Activated T-helper 17 cell treated with anti-CD3 and anti-CD28 coated beads, Interleukin-2, amount 50 U/mL, for 72 hours (primary cell): ENCODE data around the gene CNNM4. TPM values are rescaled to one million over a fixed set of nuclear protein-coding genes. Genes with fewer than 3 reads are reported as not detected.
A peak's percentile ranks its signal among the peaks of the same experiment; 100 is the strongest.

Experiments used
- ATAC-seq: fragments of 150-1000 bp; cut with Tn5 transposase; replicated peaks from 2 replicates; pipeline ENCODE4 v1.10.0; 2021; ENCODE audit warnings: mild to moderate bottlenecking, moderate library complexity
- H3K27ac Mint-ChIP-seq: one replicate; pipeline ENCODE4 v1.8.0; 2022; ENCODE audit warnings: mixed read lengths
- H3K27me3 Mint-ChIP-seq: one replicate; pipeline ENCODE4 v1.8.0; 2022; ENCODE audit warnings: mixed read lengths
- H3K36me3 Mint-ChIP-seq: one replicate; pipeline ENCODE4 v1.8.0; 2022; ENCODE audit warnings: low read depth, mild to moderate bottlenecking, mixed read lengths
- H3K4me1 Mint-ChIP-seq: one replicate; pipeline ENCODE4 v1.8.0; 2022; ENCODE audit warnings: mixed read lengths
- H3K4me3 Mint-ChIP-seq: one replicate; pipeline ENCODE4 v1.8.0; 2022; ENCODE audit warnings: mild to moderate bottlenecking, mixed read lengths
- H3K9me3 Mint-ChIP-seq: one replicate; pipeline ENCODE4 v1.8.0; 2022; ENCODE audit warnings: mixed read lengths
- total RNA-seq, 2 donors: library from RNA; stranded (reverse); gene quantifications; one replicate each; pipeline ENCODE4 v1.2.3, GENCODE V29; 2022

The CNNM4 gene
- total RNA-seq, 2 donors from 2014 or later, result 7.5 to 8.7 TPM

DNA sequence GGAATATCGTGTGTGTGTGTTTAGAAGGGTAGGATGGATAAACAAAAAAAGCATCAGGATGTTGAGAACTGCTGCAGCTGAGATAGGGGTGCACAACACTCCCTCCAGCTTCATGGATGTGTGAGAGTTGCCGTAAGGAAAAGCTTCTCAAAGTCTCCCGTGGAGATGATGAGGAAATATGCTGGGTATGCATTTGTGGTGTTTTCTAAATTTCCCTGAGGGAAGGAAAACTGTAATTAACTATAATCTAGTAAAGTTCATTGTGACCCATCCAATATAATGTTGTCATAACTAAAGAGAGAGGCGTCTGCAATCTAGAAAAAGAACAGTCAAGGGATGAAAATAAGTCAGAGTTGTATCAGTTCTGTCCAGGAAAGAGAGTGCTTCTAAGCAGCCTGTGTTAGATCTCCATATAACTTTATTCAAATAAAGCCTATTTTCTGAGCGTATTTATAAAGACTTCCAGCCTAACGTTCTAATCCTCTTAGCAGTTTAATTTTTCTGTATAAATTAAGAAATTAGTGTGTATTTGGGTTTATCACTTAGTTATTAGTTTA lies 13.6 kb upstream of the CNNM4 start:
- H3K4me1 Mint-ChIP-seq, result no peaks in the 10 kb centered on the region
- no peaks in the 10 kb centered on the region for H3K9me3 Mint-ChIP-seq
- H3K27ac Mint-ChIP-seq, result no peak overlapping the region
- H3K4me3 Mint-ChIP-seq, result no peak overlapping the region
- no peaks in the 10 kb centered on the region for H3K36me3 Mint-ChIP-seq
- H3K27me3 Mint-ChIP-seq, result no peaks in the 10 kb centered on the region
- ATAC-seq, result no peak

GRCh38 chr2:96751800-96752199 lies 8.9 kb upstream of the CNNM4 start:
- ATAC-seq, result no peak
- Mint-ChIP-seq H3K36me3 (no peaks in the 10 kb centered on the region), H3K4me3 (no peak overlapping the region), H3K27me3 (no peaks in the 10 kb centered on the region), H3K27ac (no peak overlapping the region), H3K4me1 (no peaks in the 10 kb centered on the region), H3K9me3 (no peaks in the 10 kb centered on the region)

DNA sequence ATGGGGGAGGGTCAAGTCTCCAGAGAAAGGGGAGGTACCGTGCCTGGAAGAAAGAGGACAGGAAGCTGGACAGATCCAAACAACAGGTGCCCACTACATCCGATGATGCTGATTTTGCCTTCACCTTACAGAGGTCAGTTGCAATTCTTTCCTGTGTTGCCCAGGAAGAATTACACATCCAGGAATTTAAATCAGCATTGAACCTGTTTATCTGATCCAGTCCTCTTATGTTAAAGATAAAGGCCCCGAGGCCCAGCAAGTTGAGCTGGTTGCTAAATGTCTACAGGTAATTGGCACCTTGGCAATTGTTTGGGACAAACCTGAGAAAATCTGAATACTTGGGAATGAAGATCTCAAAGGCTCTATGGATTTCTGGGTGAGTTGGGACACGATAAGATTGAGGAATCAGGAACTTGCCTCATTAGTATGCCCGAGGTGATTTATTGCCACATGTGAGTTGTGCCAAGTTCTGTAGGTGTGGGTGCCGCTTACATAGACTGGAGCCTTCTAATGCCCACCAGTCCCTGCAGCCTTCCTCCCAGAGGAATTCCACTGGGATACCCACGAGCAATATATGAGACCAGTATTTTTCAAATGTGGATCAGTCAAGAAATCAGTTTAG lies 6.9 kb upstream of the CNNM4 start:
- Mint-ChIP-seq H3K4me3 (no peak overlapping the region), H3K36me3 (no peaks in the 10 kb centered on the region), H3K4me1 (no peaks in the 10 kb centered on the region), H3K9me3 (no peaks in the 10 kb centered on the region), H3K27me3 (no peaks in the 10 kb centered on the region), H3K27ac (no peak overlapping the region)
- no peak for ATAC-seq

DNA sequence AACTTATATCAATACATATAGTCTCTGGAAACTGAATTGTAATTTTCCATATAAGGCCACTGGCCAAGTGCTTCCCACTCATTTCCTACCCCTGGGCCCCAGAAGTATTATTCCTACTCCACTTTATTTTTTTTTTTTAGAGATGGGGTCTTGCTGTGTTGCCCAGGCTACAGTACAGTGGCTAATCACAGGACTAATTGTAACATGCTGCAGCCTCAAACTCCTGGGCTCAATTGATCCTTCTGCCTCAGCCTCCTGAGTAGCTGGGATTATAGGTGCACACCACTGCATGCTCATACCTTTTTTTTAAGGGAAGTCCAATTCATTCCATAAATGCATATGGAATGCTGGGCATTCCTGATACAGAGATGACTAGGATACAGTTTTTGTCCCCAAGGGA lies 6.4 kb upstream of the CNNM4 start:
- no peaks in the 10 kb centered on the region for H3K9me3 Mint-ChIP-seq
- no peak overlapping the region for H3K4me3 Mint-ChIP-seq
- no peaks in the 10 kb centered on the region for H3K27me3 Mint-ChIP-seq
- no peaks in the 10 kb centered on the region for H3K36me3 Mint-ChIP-seq
- no peak overlapping the region for H3K27ac Mint-ChIP-seq
- peaks cover 1% of the 10 kb centered on the region for H3K4me1 Mint-ChIP-seq
- no peak for ATAC-seq

- Mint-ChIP-seq H3K4me3 (no peak overlapping the region), H3K4me1 (peaks cover 13% of the 10 kb centered on the region), H3K36me3 (no peaks in the 10 kb centered on the region), H3K27ac (no peak overlapping the region), H3K9me3 (no peaks in the 10 kb centered on the region), H3K27me3 (no peaks in the 10 kb centered on the region)
- ATAC-seq, result no peak
Measured at GRCh38 chr2:96756788-96757476, 3.8 kb upstream of the CNNM4 start.

GRCh38 chr2:96757477-96757860 lies 3.2 kb upstream of the CNNM4 start:
- H3K27me3 Mint-ChIP-seq, result no peaks in the 10 kb centered on the region
- H3K36me3 Mint-ChIP-seq, result no peaks in the 10 kb centered on the region
- peaks cover 19% of the 10 kb centered on the region for H3K4me1 Mint-ChIP-seq
- ATAC-seq, result no peak
- H3K27ac Mint-ChIP-seq, result no peak overlapping the region
- H3K4me3 Mint-ChIP-seq, result no peak overlapping the region
- H3K9me3 Mint-ChIP-seq, result no peaks in the 10 kb centered on the region

DNA sequence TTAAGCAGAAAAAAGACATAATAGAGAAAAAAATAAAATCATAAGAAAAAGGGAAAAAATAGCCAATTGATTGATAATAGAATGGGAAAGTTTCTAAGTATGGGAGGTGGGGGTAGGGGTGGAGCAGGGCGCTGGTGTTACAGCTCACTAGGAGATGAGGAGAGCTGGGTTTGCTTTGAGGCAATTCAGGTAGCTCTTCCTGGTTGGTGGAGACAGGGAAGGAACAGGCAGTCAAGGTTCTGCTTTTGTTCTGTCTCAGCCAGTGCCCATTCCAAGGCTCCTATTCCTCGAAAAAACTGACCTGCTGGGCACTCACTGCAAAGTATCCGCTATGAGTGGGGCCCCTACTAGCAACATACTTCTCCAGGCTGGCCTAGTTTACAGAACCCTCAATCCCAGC lies 1.7 kb upstream of the CNNM4 start:
- H3K4me1 Mint-ChIP-seq, result peaks cover 29% of the 10 kb centered on the region
- H3K4me3 Mint-ChIP-seq, result peak overlapping the region; percentile 88
- ATAC-seq, result no peak
- no peaks in the 10 kb centered on the region for H3K27me3 Mint-ChIP-seq
- peak overlapping the region; percentile 87 for H3K27ac Mint-ChIP-seq
- H3K9me3 Mint-ChIP-seq, result no peaks in the 10 kb centered on the region
- H3K36me3 Mint-ChIP-seq, result no peaks in the 10 kb centered on the region

GRCh38 chr2:96759548-96759947 lies 1.2 kb upstream of the CNNM4 start:
- Mint-ChIP-seq H3K9me3 (no peaks in the 10 kb centered on the region), H3K27me3 (no peaks in the 10 kb centered on the region), H3K4me1 (peaks cover 29% of the 10 kb centered on the region), H3K36me3 (no peaks in the 10 kb centered on the region), H3K27ac (peak overlapping the region; percentile 87), H3K4me3 (peak overlapping the region; percentile 88)
- no peak for ATAC-seq

GRCh38 chr2:96760986-96761832 lies 507 bp downstream of the CNNM4 start:
- Mint-ChIP-seq H3K4me3 (peak overlapping the region; percentile 88), H3K27me3 (no peaks in the 10 kb centered on the region), H3K36me3 (no peaks in the 10 kb centered on the region), H3K27ac (peak overlapping the region; percentile 82), H3K9me3 (no peaks in the 10 kb centered on the region), H3K4me1 (peaks cover 30% of the 10 kb centered on the region)
- ATAC-seq, result peak; percentile 13

DNA sequence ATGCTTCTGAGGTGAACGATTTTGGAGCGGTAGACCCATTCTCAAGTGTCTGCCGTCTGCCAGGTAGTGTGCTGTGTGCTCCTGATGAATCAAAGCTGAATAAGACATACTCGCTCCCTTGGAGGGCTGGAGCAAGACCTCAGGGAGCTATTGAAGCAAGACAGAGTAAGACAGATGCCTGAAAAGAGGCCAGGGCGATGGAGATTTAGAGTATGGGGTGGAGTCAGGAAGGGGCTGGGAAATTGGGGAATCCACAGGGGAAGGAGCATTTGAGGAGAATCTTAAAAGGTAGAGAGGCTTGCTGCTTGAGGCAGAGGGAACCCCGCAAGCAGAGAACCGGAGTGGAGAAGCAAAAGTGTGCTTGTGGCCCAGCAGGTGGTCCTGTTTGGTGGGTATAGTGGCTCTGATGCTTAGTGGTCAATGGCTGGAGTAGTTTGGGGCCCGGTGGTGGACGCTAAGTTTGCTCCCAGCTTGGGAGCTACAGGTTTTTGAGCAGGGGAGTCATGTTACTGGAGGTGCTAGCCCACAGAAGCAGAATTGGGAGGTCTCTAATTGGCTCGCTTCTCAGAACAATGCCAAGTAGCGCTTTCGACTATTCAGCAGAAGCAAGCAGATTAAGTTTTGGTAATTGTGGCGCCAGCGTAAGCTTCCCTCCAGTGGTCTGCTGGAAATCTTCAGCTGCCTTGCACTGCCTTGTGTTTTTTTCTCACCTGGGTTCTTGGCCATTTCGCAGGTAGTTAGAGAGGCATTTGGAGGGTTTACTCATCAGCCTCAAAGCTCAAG lies 2.0 kb downstream of the CNNM4 start:
- ATAC-seq, result no peak
- Mint-ChIP-seq H3K27ac (peak overlapping the region; percentile 44), H3K4me3 (peak overlapping the region; percentile 88), H3K9me3 (no peaks in the 10 kb centered on the region), H3K4me1 (peaks cover 35% of the 10 kb centered on the region), H3K36me3 (no peaks in the 10 kb centered on the region), H3K27me3 (no peaks in the 10 kb centered on the region)

DNA sequence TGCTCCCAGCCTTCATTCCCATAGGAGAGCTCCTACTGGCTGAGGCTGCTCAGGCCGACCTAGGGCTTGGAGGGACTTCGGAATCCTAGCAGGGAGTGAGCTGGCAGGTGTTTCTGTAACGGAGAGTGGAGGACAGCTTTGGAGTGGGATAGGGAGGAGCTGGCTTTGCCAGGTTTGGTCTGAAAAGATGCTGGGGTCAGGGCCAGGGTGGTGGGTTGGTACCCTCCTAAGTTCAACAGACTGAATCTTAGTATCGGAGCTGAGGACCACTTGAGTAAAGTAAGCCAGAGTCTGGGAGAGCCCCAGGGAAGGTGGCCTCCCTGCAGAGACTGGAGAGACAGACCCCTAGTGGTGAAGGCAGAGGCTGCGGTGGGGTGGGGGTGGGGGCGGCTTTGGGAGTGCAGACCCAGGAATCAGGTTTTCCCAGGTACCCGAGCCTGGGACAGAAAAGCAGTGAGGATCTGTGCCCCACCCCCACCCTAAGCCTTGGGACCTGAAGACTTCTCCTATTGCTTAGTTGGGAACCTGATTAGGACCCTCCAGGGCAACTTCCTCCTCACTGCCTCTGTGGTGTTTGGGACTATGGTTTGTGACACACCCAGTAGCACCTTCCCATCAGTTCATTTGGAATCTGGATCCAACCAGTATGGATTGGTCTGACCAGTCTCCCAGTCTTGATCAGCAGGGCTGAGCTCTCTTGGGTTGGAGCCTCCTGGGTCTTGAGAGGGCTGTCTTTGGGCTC lies 3.0 kb downstream of the CNNM4 start:
- no peaks in the 10 kb centered on the region for H3K27me3 Mint-ChIP-seq
- H3K9me3 Mint-ChIP-seq, result no peaks in the 10 kb centered on the region
- no peaks in the 10 kb centered on the region for H3K36me3 Mint-ChIP-seq
- H3K4me1 Mint-ChIP-seq, result peaks cover 35% of the 10 kb centered on the region
- peak overlapping the region; percentile 44 for H3K27ac Mint-ChIP-seq
- peak overlapping the region; percentile 88 for H3K4me3 Mint-ChIP-seq
- ATAC-seq, result no peak

GRCh38 chr2:96764253-96764637 lies 3.5 kb downstream of the CNNM4 start:
- Mint-ChIP-seq H3K9me3 (no peaks in the 10 kb centered on the region), H3K4me3 (peak overlapping the region; percentile 88), H3K4me1 (peaks cover 35% of the 10 kb centered on the region), H3K36me3 (no peaks in the 10 kb centered on the region), H3K27me3 (no peaks in the 10 kb centered on the region), H3K27ac (no peak overlapping the region)
- ATAC-seq, result no peak

DNA sequence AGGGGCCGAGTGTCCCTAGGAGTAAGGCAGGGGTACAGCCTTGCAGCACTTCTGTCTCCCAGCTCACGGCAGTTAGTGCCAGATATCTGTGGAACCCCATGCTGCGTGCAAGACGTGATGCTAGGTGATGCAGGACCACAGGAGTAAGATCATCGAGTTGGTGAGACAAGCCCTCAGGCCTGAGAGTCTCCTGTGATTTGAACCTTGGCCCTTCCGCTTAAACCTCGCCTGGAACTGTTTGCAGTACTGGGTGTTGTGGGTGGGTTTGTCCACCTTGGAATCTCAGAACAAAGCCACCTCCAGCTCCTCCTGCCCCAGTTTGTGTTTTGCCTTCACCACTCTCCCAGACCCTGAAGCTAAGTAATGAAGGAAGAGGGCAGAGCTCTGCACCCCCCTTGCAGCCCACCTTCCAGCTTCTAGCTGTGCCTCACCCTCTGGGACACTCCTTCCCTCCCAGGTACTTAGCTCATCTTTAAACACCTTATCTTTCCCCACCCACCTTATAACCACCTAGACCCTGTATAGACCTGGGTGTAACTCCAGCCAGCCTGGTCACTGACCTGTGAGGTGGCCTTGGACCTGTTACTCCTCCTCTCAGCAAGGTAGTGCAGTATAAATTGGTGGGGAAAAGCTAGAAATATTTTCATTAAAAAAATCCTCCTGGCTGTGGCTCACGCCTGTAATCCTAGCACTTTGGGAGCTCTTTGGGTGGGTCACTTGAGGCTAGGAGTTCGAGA lies 6.6 kb downstream of the CNNM4 start:
- no peak for ATAC-seq
- H3K36me3 Mint-ChIP-seq, result no peaks in the 10 kb centered on the region
- peaks cover 23% of the 10 kb centered on the region for H3K4me1 Mint-ChIP-seq
- H3K27ac Mint-ChIP-seq, result no peak overlapping the region
- H3K9me3 Mint-ChIP-seq, result no peaks in the 10 kb centered on the region
- no peaks in the 10 kb centered on the region for H3K27me3 Mint-ChIP-seq
- no peak overlapping the region for H3K4me3 Mint-ChIP-seq
